GM21825 (cell line): ENCODE measurements around the gene DENND1B.
"Not testable (repeated sequence)": the region's sequence is repeated elsewhere in the genome, so short reads cannot be mapped to it uniquely, and the experiment has no call there.

Experiments
- ATAC-seq: cut with Tn5 transposase; IDR thresholded peaks from one replicate; pipeline ENCODE4 v1.9.1; 2021; ENCODE audit warnings: mild to moderate bottlenecking, moderate library complexity; ENCODE audit not compliant: unreplicated experiment

DENND1B gene

GRCh38 chr1:197633447-197634078 lies 141.7 kb downstream of the DENND1B start:
- ATAC-seq, result no peak

GRCh38 chr1:197632651-197633050 lies 142.6 kb downstream of the DENND1B start:
- ATAC-seq, result no peak

- ATAC-seq, result no peak
Observed at GRCh38 chr1:197632005-197632404, 143.3 kb downstream of the DENND1B start.

GRCh38 chr1:197622371-197622770 lies 152.9 kb downstream of the DENND1B start:
- ATAC-seq, result no peak

- no peak for ATAC-seq
Observed at GRCh38 chr1:197621761-197622160, 153.5 kb downstream of the DENND1B start.

GRCh38 chr1:197620714-197621163 lies 154.5 kb downstream of the DENND1B start:
- no peak for ATAC-seq

- no peak for ATAC-seq
Observed at GRCh38 chr1:197619008-197619640, 156.2 kb downstream of the DENND1B start.

- no peak for ATAC-seq
Observed at GRCh38 chr1:197618061-197618460, 157.2 kb downstream of the DENND1B start.

GRCh38 chr1:197615693-197616011 lies 159.6 kb downstream of the DENND1B start:
- no peak for ATAC-seq

GRCh38 chr1:197614916-197615692 lies 160.2 kb downstream of the DENND1B start:
- no peak for ATAC-seq

- ATAC-seq, result no peak
Observed at GRCh38 chr1:197606168-197606845, 169.0 kb downstream of the DENND1B start.

GRCh38 chr1:197604302-197604701 lies 171.0 kb downstream of the DENND1B start:
- ATAC-seq, result no peak

- no peak for ATAC-seq
Observed at GRCh38 chr1:197600751-197601150, 174.5 kb downstream of the DENND1B start.

- ATAC-seq, result no peak
Observed at GRCh38 chr1:197599789-197600188, 175.5 kb downstream of the DENND1B start.

GRCh38 chr1:197598935-197599334 lies 176.3 kb downstream of the DENND1B start:
- no peak for ATAC-seq

GRCh38 chr1:197595304-197595904 lies 179.9 kb downstream of the DENND1B start:
- no peak for ATAC-seq

- no peak for ATAC-seq
Observed at GRCh38 chr1:197590687-197591086, 184.6 kb downstream of the DENND1B start.

- ATAC-seq, result no peak
Observed at GRCh38 chr1:197585809-197586208, 189.5 kb downstream of the DENND1B start.

- ATAC-seq, result no peak
Observed at GRCh38 chr1:197577580-197577979, 197.7 kb downstream of the DENND1B start.

GRCh38 chr1:197575531-197575930 lies 199.7 kb downstream of the DENND1B start:
- not testable (repeated sequence) for ATAC-seq

- no peak for ATAC-seq
Observed at GRCh38 chr1:197572169-197572568, 203.1 kb downstream of the DENND1B start.
